COLO668 (cell line): Measurements from ENCODE around the gene SLF2.

Experiments
- DNase-seq: peaks from one replicate; lab custom pipeline; 2025; ENCODE audit not compliant: unreplicated experiment; lab: John Stamatoyannopoulos, UW

SLF2 gene

DNA sequence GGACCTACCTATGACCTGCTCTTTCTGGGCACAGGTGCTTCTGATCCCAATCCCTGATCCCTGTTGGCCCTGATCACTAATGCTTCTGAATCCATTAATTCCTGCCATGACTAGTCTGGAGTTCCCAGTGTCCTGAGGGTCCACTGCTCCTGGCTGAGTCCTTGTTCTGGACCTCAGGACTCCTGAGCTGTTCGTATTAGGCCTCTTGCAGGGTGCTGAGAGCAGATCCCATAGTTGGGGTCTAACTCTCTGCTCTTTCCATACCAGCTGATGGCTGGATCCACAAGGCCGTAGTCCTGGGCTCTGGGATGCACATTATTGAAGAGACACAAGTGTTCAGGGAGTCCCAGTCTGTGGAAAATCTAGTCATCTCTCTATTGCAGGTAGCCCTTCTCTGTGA is 67.5 kb downstream of the SLF2 start:
- DNase-seq, result no peak

DNA sequence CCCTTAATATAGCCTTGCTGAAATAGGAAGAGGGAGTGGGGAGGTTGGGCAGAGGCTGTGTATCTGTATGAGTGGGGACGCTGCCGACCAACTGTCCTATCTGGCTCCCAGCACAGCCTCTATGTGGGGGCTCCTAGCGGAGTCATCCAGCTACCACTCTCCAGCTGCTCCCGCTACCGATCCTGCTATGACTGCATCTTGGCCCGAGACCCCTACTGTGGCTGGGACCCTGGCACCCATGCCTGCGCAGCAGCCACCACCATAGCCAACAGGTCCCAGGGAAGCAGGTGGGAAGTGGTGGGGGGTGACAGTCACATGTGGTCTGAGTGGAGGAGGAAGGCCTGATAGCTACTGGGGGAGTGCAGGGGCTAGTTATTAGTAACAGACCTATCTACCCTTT is 67.9 kb downstream of the SLF2 start:
- DNase-seq, result no peak

DNA sequence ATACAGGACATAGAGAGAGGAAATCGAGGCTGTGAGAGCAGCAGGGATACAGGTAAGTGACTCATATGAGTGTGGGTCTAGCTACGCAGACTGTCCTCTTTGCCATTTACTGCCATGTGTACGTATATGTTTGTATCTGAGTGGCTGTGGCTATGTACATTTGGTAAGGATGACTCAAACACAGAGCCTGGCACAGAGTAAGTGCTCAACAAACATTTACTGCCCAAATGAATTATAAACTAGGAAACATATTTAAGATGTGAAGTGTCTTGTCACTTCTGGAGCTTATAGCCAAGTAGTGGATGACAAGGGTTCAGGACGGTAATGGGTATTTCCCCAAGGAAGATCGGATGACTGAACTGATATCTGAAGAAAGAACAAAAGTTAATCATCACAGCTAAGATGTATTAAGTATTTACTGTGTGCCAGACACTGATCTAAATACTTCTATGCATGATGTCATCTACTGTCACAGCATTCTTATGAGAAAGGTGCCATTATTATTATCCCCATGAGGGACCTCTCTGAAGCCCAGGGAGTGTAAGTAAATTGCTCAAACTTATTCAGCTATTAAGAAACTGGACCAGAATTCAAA is 68.5 kb downstream of the SLF2 start:
- DNase-seq, result no peak

DNA sequence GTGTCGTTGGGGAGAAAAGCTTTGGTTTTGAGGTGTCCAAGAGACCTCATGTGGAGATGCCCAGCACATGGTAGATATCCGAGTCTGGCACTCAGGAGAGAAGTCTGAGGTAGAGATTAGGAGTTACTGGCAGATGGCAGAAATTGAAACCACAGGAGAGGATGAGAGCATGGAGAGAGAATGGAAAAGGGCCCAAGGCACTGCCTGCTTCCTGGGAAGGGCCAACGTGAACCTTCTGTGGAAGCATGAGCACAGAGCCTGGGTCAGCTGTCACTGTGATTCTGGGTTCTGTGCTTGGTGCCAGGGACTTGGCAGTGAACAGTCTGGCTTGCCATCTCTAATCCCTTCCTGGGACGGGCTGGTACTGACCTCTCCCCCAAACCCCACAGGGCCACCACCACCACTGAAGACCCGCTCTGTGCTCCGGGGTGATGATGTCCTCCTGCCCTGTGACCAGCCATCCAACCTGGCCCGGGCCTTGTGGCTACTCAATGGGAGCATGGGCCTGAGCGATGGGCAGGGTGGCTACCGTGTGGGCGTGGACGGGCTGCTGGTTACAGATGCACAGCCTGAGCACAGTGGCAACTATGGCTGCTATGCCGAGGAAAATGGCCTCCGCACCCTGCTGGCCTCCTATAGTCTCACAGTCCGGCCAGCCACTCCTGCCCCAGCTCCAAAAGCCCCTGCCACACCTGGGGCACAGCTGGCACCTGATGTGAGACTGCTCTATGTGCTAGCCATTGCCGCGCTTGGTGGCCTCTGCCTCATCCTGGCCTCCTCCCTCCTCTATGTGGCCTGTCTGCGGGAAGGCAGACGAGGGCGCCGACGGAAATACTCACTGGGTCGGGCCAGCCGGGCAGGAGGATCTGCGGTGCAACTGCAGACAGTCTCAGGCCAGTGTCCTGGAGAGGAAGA is 70.4 kb downstream of the SLF2 start:
- DNase-seq, result no peak

DNA sequence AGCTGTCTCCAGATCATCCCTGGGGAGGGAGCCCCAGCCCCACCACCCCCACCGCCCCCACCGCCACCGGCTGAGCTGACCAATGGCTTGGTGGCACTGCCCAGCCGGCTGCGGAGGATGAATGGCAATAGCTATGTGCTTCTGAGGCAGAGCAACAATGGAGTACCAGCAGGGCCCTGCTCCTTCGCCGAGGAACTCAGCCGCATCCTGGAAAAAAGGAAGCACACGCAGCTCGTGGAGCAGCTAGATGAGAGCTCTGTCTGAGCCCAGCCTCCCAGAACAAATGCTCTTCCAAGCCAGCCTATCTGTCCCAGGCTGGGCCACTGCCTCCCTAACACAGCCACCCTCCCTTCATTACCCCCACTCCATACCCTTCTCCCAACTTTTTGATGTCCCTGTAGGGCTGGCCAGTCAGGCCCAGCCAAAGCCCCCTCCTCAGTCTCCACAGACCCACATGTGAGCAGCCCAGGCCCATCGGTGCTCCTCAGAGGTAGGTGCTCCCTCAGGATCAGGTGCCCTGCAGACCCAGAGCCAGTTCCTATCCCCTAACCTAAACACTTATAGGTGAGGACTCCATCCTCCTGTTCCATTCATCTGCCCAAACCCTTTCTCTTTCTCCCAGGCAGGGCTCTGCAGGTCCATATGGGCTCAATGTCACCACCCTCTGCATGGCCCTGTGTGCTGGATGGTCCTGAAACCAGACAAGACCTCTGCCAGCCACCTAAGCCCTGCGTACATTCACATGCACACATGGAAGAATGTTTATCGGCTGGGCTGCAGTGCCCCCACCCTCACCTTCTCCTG is 71.3 kb downstream of the SLF2 start:
- no peak for DNase-seq

DNA sequence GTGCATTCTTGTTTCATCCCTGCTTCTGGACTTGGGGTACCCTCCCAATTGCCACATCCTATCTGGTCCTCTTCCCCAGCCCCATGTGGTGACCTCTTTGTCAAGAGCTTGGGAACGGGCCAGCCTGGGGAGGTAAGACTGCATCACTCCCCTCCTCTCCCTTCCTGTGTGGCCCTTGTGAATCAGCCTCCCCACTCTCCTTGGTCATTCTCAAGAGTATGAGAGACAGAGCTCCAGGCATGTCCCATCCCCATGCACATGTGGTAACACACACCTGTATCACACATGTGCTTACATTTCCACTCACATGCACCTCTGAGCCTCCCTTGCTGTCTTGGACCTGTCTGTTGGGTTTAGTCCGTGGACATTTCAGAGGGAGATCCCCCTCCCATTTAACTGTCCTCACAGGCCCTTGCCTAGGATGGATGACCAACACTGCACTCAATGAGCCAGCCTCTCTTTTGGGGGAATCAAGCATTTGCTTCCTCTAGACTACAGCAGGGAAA is 72.0 kb downstream of the SLF2 start:
- DNase-seq, result no peak

DNA sequence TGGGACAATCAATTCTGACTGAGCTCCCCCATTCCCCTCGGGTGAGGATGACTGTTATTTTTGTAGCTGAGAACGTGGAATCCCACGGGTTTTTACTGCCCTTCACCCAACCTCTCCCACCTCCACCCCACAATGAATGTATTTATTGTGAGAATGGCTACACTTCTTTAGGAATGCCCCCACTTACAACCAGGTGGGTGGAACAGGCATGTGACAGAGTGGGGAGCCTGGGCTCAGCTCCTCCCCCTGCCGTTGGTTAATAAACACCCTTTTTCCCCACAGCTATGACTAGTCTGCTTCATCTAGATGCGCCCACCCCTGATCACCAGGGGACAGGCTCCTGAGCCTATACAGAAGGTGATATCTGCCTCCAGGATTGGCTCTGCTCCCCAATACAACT is 72.6 kb downstream of the SLF2 start:
- no peak for DNase-seq

DNA sequence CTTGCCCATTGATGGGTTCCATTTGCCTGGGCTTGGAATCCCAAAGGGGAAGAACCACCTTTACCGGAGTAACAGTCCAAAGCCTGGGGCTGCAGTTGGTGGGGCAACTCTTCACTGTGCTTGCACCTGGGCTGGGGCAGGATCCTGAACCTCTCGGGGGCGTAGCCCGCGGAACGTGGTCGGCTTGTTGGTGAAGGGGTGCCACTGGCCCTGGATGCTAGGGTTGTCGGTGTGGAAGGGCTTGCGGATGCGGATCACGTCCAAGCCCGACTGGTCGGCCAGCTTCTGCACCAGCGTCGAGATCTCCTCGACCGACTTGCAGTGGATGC is 73.8 kb downstream of the SLF2 start:
- no peak for DNase-seq

DNA sequence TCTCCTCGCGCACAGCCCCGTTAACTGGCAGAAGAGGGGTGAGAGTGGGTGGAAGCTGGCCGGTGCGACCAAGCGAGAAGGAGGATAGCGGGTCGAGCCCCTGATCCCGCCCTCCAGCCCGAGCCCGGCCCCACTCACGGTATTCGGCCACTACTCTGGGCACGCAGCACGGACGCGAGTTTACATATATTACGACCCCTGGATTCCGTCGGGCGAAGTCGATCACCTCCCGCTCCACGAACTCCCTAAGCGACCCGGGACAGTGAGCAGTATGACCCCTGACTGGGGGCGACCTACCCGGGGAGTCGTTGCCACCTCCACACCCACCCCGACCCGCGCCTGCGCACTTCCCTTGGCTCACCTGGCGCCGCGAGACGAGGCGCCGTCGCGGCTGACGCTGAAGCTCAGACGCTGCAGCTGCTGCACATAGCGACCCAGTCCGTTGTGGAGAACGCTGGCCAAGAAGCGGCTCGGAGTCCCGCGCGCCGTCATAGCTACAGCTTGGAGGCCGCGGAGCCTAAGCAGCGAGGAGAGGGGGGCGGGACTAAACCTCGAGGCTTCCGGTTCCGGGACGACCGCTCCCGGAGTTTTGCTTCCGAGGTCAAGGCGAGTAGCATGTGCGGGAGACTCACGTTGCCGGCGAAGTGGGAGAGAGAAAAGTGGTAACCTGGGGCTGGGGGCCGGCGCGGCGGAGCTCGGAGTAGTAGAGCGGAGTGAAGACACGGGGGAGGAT is 74.4 kb downstream of the SLF2 start, which contains the start of the genes MRPL43 and TWNK:
MRPL43 (minus strand) TSS at position 546 of the 733 bp plus-strand sequence; CDS start at position 492, 54 bp downstream.
TWNK (plus strand) TSS at position 592 of the 733 bp plus-strand sequence. CDS start 668 bp downstream, outside the sequence.
- peak; percentile 67 for DNase-seq

DNA sequence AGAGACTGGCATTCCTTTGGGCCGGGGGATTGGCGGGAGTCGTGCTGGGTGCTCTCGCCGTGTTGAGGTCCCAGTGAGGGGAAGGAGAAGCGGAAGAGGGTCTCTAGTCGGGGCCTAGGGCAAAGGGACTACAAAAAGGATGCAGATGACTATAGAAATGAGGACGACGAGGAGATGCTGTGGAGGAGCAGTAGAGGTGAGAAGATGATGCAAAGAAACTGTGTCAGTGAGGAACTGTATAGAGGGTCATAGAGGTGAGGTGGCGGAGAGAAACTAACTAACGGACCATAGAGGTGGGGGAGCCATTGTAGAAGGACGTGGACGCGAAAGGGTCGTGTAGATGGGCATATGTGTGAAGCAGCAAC is 74.9 kb downstream of the SLF2 start:
- no peak for DNase-seq

DNA sequence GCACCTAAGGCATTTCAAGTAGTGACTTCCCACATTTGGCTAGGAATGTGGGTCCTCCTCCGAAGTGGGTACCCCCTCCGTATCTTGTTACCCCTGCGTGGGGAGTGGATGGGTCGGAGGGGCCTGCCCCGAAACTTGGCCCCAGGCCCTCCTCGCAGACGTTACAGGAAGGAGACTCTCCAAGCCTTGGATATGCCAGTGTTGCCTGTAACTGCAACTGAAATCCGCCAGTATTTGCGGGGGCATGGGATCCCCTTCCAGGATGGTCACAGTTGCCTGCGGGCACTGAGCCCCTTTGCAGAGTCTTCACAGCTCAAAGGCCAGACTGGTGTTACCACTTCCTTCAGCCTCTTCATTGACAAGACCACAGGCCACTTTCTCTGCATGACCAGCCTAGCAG is 75.4 kb downstream of the SLF2 start:
- DNase-seq, result no peak

DNA sequence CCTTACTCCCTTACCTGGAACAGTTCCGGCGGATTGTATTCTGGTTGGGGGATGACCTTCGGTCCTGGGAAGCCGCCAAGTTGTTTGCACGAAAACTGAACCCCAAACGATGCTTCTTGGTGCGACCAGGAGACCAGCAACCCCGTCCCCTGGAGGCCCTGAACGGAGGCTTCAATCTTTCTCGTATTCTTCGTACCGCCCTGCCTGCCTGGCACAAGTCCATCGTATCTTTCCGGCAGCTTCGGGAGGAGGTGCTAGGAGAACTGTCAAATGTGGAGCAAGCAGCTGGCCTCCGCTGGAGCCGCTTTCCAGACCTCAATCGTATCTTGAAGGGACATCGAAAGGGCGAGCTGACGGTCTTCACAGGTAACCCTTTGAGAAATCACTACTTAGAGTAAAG is 76.3 kb downstream of the SLF2 start:
- DNase-seq, result no peak

DNA sequence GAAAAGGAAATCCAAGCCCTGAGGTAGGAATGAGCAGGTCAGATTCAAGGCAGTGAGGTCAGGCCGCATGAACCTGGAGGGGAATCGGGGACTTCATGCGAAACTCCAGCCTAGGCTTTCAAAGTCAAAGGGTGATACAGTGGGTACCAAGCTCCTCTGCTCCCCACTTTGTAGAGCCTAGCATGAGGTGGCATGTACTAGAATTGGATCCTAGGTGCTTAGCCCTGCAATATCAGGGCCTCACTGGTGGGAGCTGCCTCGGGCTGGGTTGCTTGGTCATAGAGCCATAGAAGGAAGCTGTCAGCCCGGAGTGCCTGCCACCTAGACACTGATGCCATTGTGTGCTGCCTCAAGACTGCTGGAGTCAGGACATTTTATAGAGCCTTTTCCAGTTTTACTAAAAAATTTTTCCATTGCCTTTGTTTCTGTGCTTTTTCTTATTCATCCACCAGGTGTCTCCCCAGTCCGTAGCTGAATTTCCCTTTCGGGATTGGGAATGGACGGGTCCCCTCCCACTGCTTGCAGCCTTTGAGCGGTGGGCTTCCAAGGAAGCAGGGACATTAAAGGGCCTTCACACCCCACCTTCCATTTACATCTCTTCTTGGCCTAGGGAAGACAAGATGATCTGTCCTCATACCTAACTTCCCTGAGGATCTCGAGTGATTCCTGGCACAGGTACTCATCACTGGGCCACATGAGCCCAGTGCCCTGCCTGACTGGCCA is 81.4 kb downstream of the SLF2 start:
- DNase-seq, result no peak

DNA sequence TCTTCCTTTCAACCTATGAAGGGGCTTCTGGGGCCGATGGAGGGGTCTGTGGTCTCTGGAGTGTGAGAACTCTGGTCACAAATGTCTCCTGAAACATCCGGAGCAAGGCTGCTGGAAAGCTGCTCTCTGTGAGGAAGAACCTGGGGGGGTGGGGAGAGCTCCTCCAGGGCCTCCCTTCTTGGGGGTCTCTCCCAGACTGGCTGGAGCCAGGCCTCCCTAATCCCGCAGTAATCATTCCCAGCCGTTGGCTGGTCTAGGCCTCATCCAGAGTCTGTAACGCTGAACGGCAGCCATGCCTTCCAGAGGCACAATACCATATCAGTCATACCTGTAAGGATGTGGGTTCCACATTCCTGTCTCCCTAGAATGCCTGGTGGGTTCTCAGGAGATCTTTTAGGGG is 82.4 kb downstream of the SLF2 start:
- no peak for DNase-seq

DNA sequence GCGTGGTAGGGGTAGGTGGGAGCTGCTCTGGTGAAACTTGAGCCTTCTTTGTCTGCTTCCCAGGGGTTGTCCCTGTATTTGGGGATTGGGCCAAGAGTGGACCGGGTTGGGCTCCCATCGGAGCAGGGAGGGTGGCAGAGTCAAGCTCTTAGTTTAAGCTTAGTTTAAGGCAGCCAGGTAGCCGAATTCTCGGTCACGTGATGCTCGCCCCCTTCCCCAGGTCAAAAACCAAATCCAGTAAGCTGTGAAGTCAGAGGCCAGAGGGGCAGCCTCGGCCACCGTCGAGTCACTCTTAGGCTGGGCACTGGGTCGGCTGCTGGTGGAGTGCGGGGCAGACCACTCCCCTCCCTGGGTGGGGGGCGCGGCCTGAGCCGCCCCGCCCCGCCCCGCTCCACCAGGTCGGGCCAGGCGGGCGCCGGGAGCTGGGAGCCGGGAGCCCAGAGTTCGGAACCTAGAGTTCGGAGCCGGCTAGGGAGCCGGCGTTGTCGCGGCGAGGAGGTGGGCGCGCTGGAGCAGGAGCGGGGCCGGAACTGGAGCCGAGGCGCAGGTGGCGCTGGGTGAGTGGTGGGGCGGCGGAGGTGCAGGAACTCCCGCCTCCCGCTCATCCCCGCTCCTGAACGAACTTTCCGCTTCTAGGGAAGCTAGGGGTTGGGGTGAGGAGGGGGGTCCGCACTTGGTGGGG is 84.1 kb downstream of the SLF2 start:
- peak; percentile 45 for DNase-seq

DNA sequence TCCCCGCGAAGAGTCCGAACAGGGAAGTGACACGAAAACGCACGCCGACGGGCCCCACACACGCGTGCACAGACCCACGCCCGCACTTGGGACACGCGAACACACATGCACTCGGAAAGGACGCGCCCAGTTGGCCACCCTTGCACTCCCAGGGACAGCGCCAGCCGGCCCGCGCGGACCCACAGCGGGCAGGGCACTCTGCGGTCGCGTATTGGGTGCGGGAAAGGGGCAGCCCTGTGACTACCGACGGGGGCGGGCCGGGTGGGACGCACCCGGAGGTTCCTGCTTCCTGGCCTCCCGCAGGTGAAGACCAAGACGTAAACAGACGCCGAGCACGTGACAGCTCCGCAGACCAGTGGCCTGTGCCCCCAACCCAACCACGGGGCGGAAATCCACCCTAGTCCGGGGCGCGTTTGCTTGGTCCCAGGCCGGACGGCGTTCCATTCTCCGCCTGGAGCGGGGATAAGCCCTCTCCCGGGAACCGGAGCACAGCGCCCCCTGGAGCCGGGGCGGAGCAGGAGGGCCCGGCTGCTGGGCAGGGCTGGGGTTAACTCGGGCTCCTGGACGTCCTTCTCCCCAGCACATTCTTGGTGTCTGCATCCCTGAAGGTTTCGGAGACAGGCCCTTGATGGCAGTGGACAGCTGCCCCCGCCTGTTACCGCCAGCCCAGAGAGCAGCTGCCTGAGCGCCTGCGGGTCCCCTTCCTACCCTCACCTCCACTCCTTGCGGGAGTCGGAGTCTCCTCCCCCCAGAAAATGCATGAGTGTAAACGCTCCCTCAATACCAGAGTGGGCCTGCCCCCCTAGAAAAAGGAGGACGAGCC is 84.8 kb downstream of the SLF2 start:
- DNase-seq, result peak; percentile 80

DNA sequence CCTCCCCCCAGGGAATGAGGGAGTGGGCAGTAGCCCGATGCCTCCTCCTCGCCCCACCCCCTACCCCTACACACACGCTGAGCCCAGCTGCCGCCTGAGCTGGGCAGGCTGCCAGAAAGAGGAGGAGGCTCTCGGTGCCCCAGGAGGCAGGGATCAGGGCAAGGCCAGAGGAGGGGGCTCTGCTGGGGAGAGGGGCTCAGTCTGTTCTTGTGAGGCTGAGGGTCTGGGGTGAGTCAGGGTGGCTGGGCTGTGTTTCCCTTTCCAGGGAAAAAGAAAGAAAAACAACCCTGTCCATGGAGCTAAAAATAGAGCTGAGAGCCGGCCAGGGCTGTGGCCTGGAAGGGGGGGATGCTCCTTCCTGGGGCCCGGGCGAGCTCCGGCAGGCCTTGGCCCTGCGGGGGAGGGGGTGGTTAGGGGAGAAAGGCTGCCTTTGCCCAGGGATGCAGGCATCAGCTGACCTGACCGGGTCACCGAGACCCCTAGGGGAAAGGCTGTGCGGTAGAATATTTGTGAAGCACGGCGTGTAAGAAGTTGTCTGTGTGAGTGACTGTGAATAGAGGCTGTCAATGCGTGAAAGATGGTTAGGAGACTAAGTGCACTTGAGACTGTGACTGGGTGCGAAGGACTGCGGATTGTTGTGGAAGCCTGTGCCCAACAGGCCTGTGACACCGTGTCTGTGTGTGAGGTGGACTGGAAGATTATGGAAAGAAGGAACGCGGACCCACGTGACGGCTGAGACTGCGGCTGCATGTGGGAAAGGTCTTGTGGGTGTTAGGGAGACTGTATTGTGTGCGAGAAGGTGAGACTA is 85.6 kb downstream of the SLF2 start:
- DNase-seq, result peak; percentile 90
